Ectodermal cell (in vitro differentiated cells): ENCODE results near the gene KANK2.

Source experiments
- H3K27ac ChIP-seq: 2 replicates; pipeline ENCODE4 v1.7.0; 2013; ENCODE audit warnings: mild to moderate bottlenecking, low read depth, low read length; ENCODE audit not compliant: insufficient read depth, poor library complexity, severe bottlenecking
- H3K27me3 ChIP-seq: 2 replicates; pipeline ENCODE4 v1.7.0; 2013; ENCODE audit warnings: mild to moderate bottlenecking, low read length; ENCODE audit not compliant: insufficient read depth, control insufficient read depth, poor library complexity, severe bottlenecking
- H3K36me3 ChIP-seq: one replicate; pipeline ENCODE4 v1.7.0; 2013; ENCODE audit warnings: low read length; ENCODE audit not compliant: control insufficient read depth, insufficient read depth
- H3K4me1 ChIP-seq: one replicate; pipeline ENCODE4 v1.7.0; 2013; ENCODE audit warnings: low read length; ENCODE audit not compliant: control insufficient read depth, insufficient read depth
- H3K4me3 ChIP-seq: 2 replicates; pipeline ENCODE4 v1.7.0; 2013; ENCODE audit warnings: low read depth, low read length, control low read depth; ENCODE audit not compliant: insufficient read depth
- H3K9me3 ChIP-seq: 2 replicates; pipeline ENCODE4 v1.7.0; 2013; ENCODE audit warnings: mild to moderate bottlenecking, low read length, moderate library complexity; ENCODE audit not compliant: control insufficient read depth
- WGBS, 2 experiments: methylation state at CpG; one replicate each; pipeline ENCODE4 v1.1.7; 2013; ENCODE audit warnings: missing lambda C conversion rate in 2 of 2; 5-methylcytosine and 5-hydroxymethylcytosine counted together

Gene KANK2

DNA sequence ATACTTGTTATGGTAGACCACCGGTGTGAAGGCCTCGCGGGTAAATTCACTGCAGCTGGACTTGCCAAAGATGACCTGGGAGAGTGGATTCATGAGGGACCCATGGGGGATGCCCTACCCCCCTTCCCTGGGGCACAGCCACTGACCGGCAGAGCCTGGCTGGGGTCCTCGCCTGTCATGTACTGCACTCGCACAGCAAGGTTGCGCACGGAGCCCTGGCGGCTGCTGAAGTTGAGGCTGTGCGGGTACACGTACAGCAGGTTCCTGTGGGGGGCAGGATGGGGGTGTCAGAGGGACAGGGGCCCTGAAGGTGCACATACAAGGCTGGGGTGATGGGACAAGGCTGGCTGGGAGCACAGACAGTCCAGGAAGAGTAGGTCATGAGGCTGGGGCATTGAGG lies 40.7 kb upstream of the KANK2 start:
- WGBS, 2 experiments = 96 to 97% methylated on average over 11 of the region's 11 CpGs
- Histone ChIP-seq H3K36me3 (no peaks in the 10 kb centered on the region), H3K4me3 (no peak overlapping the region), H3K27ac (no peak overlapping the region), H3K9me3 (no peaks in the 10 kb centered on the region), H3K4me1 (no peaks in the 10 kb centered on the region), H3K27me3 (no peaks in the 10 kb centered on the region)

DNA sequence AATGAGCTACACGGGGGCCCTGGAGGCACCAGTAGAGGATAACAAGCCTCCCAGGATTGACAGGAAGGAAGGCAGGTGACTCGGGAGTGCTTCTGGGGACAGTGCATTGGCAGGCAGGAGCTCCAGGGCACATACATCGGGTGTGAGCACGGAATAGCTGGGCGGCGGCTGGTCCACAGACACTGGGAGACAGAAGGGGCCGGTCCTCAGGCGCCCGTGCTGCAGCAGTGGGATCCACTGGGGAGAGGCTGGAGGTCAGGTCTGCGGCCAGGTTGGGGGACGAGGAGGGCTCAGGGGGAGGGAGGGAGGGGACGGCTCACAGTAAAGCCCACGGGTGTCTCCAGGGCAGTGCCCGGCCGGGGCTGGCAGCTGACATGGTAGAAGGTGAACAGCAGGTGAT lies 40.0 kb upstream of the KANK2 start:
- Histone ChIP-seq H3K4me1 (no peaks in the 10 kb centered on the region), H3K9me3 (no peaks in the 10 kb centered on the region), H3K27ac (no peak overlapping the region), H3K36me3 (peaks cover 5% of the 10 kb centered on the region), H3K27me3 (no peaks in the 10 kb centered on the region), H3K4me3 (no peak overlapping the region)
- WGBS, 2 experiments = 91 to 92% methylated on average over 15 of the region's 15 CpGs

DNA sequence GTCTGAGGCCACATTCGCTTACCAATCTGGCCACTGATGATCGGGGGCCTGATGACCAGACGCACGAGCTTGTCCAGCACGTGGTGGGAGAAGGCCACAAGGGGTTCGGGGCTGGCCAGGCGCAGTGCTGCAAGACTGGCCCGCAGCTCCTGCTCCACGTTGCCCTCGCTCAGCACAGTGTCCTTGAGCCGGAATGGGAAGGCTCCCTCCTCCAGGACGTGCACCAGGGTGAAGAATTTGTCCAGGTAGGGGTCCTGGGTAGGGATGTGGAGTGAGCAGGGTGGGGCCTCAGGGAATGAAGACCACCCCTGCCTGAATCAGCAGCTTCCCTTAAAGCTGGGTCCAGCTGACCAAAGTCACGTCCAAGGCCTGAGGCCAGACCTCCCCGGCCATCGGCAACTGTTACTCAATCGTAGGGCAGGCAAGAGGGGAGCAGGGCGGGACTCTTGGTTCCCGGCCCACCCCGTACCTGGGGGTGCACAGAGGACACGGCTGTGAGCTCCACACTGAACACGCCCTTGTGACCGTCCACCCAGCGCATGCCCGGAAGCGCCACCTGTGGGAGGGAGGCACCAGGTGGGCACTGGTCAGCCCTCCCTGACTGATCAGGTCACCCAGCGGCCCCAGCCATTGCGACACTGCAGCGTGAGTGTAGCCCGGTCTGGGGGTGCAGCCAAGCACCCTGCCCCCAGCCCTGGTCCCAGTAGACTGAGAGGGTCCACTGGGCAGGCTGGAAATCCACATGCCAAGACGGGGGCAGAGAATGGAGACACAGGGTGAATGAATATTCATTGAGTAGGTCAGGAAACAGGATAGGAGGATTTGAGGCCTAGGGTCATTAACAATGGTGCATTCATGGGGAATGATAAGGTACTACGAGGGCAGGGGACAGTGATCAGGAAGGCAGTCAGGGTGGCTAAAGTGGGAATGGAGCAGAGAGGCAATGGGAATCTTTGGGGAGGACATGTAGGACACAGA lies 39.3 kb upstream of the KANK2 start:
- 94% methylated on average over 31 of the region's 31 CpGs for WGBS, 2 experiments
- Histone ChIP-seq H3K27me3 (no peaks in the 10 kb centered on the region), H3K27ac (no peak overlapping the region), H3K4me1 (no peaks in the 10 kb centered on the region), H3K9me3 (no peaks in the 10 kb centered on the region), H3K4me3 (no peak overlapping the region), H3K36me3 (peaks cover 8% of the 10 kb centered on the region)

DNA sequence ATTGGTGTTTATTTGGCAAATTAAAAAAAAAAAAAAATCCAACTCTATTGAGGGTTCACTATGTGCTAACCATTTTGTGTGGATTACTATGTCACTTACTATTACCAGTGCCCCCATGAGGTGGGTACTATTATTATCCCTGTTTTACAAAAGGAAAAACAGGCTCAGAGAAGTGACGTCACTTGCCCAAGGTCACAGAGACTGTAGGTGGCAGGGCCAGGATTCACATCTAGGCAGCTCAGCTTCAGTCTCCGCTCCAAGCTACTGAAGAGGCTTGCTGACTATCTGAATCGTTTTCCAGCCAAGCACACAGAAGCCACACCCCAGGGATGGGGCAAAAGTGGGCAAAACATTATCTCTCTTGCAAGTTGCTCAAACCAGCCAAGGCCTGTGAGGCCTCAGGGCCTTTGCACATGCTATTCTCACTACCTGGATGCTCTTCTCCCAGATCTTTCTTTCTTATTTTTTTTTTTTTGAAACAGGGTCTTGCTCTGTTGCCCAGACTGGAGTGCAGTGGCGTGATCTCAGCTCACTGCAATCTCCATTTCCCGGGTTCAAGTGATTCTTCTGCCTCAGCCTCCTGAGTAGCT lies 37.2 kb upstream of the KANK2 start:
- Histone ChIP-seq H3K9me3 (no peaks in the 10 kb centered on the region), H3K36me3 (peaks cover 8% of the 10 kb centered on the region), H3K27ac (no peak overlapping the region), H3K4me1 (no peaks in the 10 kb centered on the region), H3K4me3 (no peak overlapping the region), H3K27me3 (no peaks in the 10 kb centered on the region)
- 93 to 94% methylated on average over 5 of the region's 5 CpGs for WGBS, 2 experiments

DNA sequence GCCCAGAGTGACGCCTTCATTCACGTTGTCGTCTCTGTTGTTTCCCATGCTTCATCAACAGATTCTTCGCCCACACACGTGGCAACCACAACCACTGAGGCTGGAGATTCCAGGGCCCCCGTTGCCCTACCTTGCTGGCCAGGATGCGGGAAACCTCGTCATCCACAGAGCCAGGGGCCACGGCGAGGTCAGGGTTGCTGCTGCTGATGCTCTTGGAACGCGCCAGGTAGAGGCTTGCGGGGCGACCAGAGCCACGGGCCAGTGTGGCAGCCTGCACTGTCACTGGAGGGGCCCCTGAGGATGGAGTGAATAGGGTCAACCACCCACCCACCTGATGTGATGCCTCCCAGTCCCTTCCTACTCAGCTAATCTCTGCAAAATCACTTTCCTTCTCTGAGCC lies 35.7 kb upstream of the KANK2 start:
- Histone ChIP-seq H3K4me1 (no peaks in the 10 kb centered on the region), H3K4me3 (no peak overlapping the region), H3K27ac (no peak overlapping the region), H3K36me3 (peaks cover 8% of the 10 kb centered on the region), H3K9me3 (no peaks in the 10 kb centered on the region), H3K27me3 (no peaks in the 10 kb centered on the region)
- WGBS, 2 experiments = 95 to 96% methylated on average over 15 of the region's 15 CpGs

DNA sequence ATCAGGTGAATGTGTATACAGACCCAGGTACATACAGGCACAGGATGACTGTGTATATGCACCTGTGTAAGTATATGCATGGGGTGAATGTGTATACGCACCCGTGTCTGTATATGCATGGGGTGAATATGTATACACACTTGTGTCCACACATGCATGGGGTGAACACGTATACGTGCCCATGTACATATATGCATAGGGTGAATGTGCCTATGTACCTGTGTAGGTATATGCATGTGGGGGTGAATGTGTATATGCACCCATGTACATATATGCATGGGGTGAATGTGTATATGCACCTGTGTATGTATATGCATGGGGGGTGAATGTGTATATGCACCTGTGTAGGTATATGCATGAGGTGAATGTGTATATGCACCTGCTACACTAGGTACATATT lies 35.2 kb upstream of the KANK2 start:
- peaks cover 8% of the 10 kb centered on the region for H3K36me3 ChIP-seq

DNA sequence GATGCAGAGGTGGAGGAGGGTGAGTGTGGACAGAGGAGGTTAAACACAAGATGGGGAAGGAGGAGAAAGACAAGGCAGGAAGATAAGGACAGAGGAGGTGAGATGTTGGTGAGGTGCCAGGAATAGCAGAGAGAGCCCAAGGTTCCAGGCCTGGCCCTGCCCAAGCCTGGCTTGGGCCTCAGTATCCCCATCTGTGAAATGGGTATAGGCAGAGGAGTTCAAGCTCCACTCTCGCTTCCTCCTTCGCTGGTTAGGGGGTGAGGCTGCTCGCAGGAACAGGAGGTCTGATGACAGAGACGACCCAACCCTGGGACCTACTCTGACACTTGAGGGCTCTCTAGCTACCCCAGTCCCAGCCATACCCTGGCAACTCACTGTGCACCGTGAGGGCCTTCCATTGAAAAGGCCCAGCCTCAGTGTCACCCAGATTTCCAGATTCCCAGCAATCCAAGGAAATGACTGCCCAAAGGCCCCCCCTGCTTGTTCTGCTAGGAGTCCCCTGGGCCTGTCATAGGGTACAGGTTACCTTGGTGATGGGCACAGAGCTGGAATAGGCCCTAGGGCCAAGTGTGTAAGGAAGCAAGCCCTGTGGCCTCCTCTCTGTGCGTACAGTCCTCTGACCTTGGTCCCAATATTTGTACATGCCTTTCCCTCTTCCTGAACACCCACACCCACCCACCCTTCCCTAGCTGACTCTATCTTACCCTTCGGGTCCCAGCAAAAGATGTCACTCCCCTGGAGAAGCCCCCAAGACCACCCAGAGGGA lies 33.5 kb upstream of the KANK2 start:
- no peaks in the 10 kb centered on the region for H3K9me3 ChIP-seq

More for the DNA sequence above, 35.2 kb upstream of the KANK2 start:
- Histone ChIP-seq H3K9me3 (no peaks in the 10 kb centered on the region), H3K27me3 (no peaks in the 10 kb centered on the region), H3K4me1 (no peaks in the 10 kb centered on the region), H3K4me3 (no peak overlapping the region), H3K27ac (no peak overlapping the region)
- WGBS, 2 experiments = 95 to 96% methylated on average over 4 of the region's 4 CpGs

DNA sequence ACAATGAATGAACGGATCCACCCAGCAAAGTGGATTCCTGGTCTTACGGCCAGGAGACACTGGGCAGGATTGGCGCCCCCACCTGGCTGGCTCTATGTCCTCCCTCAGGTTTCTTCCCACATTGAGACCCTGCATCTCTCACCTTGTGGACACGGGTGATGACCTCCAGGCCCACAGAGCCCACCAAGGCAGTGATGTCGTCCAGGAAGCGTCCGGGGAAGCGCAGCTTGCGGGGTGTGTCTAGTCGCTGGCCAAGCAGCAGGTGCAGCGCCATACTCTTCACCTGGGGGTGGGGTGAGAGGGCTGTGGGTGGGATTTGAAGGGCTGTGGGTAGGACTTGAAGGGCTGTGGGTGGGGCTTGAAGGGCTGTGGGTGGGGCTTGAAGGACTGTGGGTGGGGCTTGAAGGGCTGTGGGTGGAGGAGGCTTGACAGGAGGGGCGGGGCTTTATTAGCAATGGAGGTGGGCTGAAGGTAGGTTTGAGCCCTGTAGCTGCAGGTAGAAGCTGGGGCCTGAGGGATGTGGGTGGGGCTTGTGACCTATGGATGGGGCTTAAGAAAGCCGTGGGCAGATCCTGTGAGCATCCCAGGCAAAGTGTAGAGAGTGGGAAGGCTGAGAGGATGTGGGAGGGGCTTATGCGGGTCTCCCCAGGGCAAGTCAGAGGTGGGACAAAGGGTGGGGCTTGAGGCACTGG lies 30.0 kb upstream of the KANK2 start:
- Histone ChIP-seq H3K27me3 (no peaks in the 10 kb centered on the region), H3K27ac (no peak overlapping the region), H3K4me3 (no peak overlapping the region), H3K36me3 (peaks cover 4% of the 10 kb centered on the region), H3K9me3 (no peaks in the 10 kb centered on the region), H3K4me1 (no peaks in the 10 kb centered on the region)
- WGBS, 2 experiments = 88% methylated on average over 14 of the region's 14 CpGs

More for the DNA sequence above, 33.5 kb upstream of the KANK2 start:
- Histone ChIP-seq H3K36me3 (peaks cover 8% of the 10 kb centered on the region), H3K4me1 (no peaks in the 10 kb centered on the region), H3K27me3 (no peaks in the 10 kb centered on the region), H3K27ac (no peak overlapping the region), H3K4me3 (no peak overlapping the region)
- WGBS, 2 experiments = 92 to 93% methylated on average over 7 of the region's 7 CpGs

DNA sequence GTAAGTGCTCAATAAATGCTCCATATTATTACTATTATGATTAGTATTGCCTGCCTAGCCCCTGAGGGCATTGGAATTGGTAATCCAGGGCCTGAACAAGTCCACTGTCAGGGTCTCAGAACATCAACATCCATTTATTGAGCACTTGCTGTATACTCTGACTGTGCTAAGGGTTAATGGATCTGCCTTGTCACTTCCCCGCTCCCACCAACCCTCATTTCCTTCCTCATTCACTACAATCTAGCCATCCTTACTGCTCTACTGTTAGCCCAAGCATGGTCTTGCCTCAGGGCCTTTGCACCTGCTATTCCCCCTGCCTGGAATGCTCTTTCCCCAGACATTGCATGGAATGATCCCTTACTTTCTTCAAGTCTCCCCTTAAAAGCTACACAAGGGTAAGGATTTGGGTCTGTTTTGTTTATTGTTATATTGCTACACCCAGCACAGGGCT lies 29.4 kb upstream of the KANK2 start:
- H3K9me3 ChIP-seq = no peaks in the 10 kb centered on the region
- H3K36me3 ChIP-seq = peaks cover 7% of the 10 kb centered on the region
- no peak overlapping the region for H3K4me3 ChIP-seq
- H3K27me3 ChIP-seq = no peaks in the 10 kb centered on the region
- H3K27ac ChIP-seq = no peak overlapping the region
- 89 to 96% methylated on average over 1 of the region's 1 CpG for WGBS, 2 experiments
- no peaks in the 10 kb centered on the region for H3K4me1 ChIP-seq
